Calu3 (cell line): ENCODE results near the gene CDC42. TPM values are rescaled to one million over a fixed set of nuclear protein-coding genes. Genes with fewer than 3 reads are reported as not detected.

ENCODE experiments used
- BruUV-seq: library from RNA; stranded (reverse); fragments of 400-500 nt; replicated peaks from 2 replicates; lab custom pipeline; 2021; lab: Mats Ljungman, UMichigan
- CTCF ChIA-PET: fragments of 300-600 bp; sonication (Branson Sonifier 250); formaldehyde crosslinking; loops from one replicate; lab custom pipeline; 2022; ENCODE audit warnings: antibody characterized with exemption; lab: Charles Lee
- DNase-seq: peaks from one replicate; pipeline ENCODE4 v3.0.0; 2022
- H3K27ac Mint-ChIP-seq: one replicate; pipeline ENCODE4 v1.8.0; 2022; ENCODE audit warnings: mixed read lengths; ENCODE audit not compliant: unreplicated experiment
- H3K27me3 Mint-ChIP-seq: one replicate; pipeline ENCODE4 v1.8.0; 2022; ENCODE audit warnings: mixed read lengths; ENCODE audit not compliant: unreplicated experiment
- H3K36me3 Mint-ChIP-seq: one replicate; pipeline ENCODE4 v1.8.0; 2022; ENCODE audit warnings: mild to moderate bottlenecking, moderate library complexity, mixed read lengths; ENCODE audit not compliant: insufficient read depth, unreplicated experiment
- H3K4me1 Mint-ChIP-seq: one replicate; pipeline ENCODE4 v1.8.0; 2022; ENCODE audit warnings: mild to moderate bottlenecking, low read depth, mixed read lengths; ENCODE audit not compliant: unreplicated experiment
- H3K4me3 Mint-ChIP-seq: one replicate; pipeline ENCODE4 v1.8.0; 2022; ENCODE audit warnings: mild to moderate bottlenecking, low read depth, moderate library complexity, mixed read lengths; ENCODE audit not compliant: unreplicated experiment
- H3K9me3 Mint-ChIP-seq: one replicate; pipeline ENCODE4 v1.8.0; 2022; ENCODE audit warnings: low read depth, mixed read lengths; ENCODE audit not compliant: unreplicated experiment
- intact Hi-C: fragments of 100-400 bp; cut with micrococcal nuclease; formaldehyde crosslinking; loops from one replicate; pipeline ENCODE4 v1.10.0; 2022; ENCODE audit not compliant: unreplicated experiment
- total RNA-seq: library from RNA; stranded (reverse); gene quantifications from 2 replicates; pipeline ENCODE4 v1.2.3, GENCODE V29; 2022
- TF ChIP-seq, protein P1 (sequence below): fragments of 200-600 bp; IDR thresholded peaks from one replicate; pipeline ENCODE4 v1.8.0; 2022; ENCODE audit warnings: antibody characterized with exemption; ENCODE audit not compliant: unreplicated experiment

CDC42 gene
- total RNA-seq, 1 experiment from 2014 or later: 204 TPM

DNA sequence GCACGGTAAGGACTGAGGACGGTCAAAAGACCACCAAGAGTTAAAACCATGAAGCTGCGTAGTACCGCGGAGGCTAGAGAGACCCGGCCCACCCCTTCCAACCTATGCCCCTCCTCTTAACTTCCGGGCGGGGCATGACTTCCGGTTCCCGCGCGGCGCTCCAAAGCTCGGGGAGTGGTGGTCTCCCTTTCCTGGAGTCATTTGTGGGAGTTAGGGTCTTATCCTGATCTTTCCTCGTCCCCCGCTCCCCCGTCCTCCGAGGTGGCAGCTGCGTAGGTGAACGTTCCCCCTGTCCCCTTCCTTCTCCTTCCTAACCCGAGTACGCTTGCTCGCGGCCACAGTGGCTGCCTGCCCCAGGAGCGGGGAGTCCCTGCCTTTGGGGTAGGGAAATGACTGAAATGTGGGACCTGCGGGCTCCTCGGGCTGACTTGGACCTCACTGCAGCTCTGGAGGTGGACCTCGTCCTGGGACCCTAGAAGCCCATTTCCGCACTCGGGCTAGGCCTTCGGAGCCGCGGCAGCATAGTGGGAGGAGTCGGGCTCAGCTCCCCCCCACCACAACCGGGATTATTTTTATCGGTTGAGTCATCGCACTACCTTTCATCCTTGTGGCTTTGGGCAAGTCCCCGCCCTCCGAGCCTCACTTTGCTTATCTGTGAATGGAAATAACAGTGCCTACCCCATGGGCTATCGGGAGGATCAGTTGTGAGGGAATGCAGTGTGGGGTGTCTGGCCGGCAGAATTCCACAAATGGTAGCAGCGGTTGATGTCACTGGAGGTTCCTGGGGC, 26.9 kb upstream of the CDC42 start:
- TSS peak; percentile 79 for BruUV-seq
- Mint-ChIP-seq H3K9me3 (no peaks in the 10 kb centered on the region), H3K4me3 (peak overlapping the region; percentile 82), H3K27ac (peak overlapping the region; percentile 82), H3K4me1 (peaks cover 17% of the 10 kb centered on the region), H3K27me3 (no peaks in the 10 kb centered on the region), H3K36me3 (peaks cover 20% of the 10 kb centered on the region)
- TF ChIP-seq, protein P1, sequence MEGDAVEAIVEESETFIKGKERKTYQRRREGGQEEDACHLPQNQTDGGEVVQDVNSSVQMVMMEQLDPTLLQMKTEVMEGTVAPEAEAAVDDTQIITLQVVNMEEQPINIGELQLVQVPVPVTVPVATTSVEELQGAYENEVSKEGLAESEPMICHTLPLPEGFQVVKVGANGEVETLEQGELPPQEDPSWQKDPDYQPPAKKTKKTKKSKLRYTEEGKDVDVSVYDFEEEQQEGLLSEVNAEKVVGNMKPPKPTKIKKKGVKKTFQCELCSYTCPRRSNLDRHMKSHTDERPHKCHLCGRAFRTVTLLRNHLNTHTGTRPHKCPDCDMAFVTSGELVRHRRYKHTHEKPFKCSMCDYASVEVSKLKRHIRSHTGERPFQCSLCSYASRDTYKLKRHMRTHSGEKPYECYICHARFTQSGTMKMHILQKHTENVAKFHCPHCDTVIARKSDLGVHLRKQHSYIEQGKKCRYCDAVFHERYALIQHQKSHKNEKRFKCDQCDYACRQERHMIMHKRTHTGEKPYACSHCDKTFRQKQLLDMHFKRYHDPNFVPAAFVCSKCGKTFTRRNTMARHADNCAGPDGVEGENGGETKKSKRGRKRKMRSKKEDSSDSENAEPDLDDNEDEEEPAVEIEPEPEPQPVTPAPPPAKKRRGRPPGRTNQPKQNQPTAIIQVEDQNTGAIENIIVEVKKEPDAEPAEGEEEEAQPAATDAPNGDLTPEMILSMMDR: no peak
- DNase-seq: peak; percentile 81
- intact Hi-C loops: no loop called here
- CTCF ChIA-PET: interaction anchor here (0.7 to 2.0 kb wide), 3 partner anchors 14 to 94 kb away, joined by 3 to 6 read pairs (median 4); no protein-coding TSS in a partner anchor

DNA sequence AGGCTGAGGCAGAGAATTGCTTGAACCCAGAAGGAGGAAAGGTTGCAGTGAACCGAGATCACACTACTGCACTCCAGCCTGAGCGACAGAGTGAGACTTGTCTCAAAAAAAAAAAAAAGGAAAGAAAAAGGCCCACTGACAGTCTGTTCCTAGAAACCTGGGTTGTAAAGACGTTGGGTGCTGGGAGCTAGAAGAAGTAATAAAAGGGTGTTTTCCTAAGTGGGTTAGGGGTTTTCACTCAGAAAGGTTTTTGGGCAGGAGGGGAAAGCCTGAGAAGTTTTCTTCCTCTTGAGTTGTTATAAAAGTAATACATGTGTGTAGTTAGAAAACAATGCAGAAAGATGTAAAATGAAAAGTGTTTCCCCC, 25.6 kb upstream of the CDC42 start:
- Mint-ChIP-seq H3K27me3 (no peaks in the 10 kb centered on the region), H3K27ac (no peak overlapping the region), H3K4me3 (no peak overlapping the region), H3K9me3 (no peaks in the 10 kb centered on the region), H3K36me3 (peaks cover 20% of the 10 kb centered on the region), H3K4me1 (peaks cover 17% of the 10 kb centered on the region)
- no TSS peak for BruUV-seq
- no peak for DNase-seq
- CTCF ChIA-PET: interaction anchor here (0.6 kb wide), 1 partner anchor 494 kb away, joined by 3 read pairs; no protein-coding TSS in a partner anchor
- TF ChIP-seq, protein P1: no peak
- intact Hi-C loops: no loop called here

GRCh38 chr1:22030057-22030456, 22.5 kb upstream of the CDC42 start:
- no peak for DNase-seq
- Mint-ChIP-seq H3K27me3 (no peaks in the 10 kb centered on the region), H3K9me3 (no peaks in the 10 kb centered on the region), H3K27ac (no peak overlapping the region), H3K4me1 (peaks cover 8% of the 10 kb centered on the region), H3K36me3 (peaks cover 11% of the 10 kb centered on the region), H3K4me3 (no peak overlapping the region)
- BruUV-seq: no TSS peak
- CTCF ChIA-PET: no interaction called here
- intact Hi-C loops: no loop called here
- TF ChIP-seq, protein P1: no peak

DNA sequence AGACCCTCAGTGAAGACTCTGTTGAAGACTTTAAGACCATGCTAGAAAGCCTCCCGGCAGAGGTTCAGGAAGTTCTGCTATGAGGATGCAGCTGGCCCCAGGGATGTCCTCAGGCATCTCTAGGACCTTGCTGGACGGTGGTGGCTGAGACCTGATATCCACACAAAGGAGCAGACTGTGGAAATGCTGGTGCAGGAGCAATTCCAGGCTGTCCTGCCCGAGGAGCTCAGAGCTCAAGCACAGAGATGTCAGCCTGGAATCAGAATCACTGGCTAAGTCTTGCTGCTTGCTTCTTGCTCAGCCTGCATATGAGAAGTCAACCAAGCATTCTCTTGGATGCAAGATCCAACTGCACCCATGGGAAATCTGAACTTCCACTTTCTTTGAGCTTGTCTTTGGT, 22.0 kb upstream of the CDC42 start:
- TF ChIP-seq, protein P1: no peak
- H3K36me3 Mint-ChIP-seq: peaks cover 7% of the 10 kb centered on the region
- CTCF ChIA-PET: no interaction called here
- no TSS peak for BruUV-seq
- no peak for DNase-seq
- no peaks in the 10 kb centered on the region for H3K27me3 Mint-ChIP-seq
- H3K9me3 Mint-ChIP-seq: no peaks in the 10 kb centered on the region
- intact Hi-C loops: no loop called here
- peaks cover 8% of the 10 kb centered on the region for H3K4me1 Mint-ChIP-seq
- no peak overlapping the region for H3K4me3 Mint-ChIP-seq
- no peak overlapping the region for H3K27ac Mint-ChIP-seq
